GM19452 (cell line): ENCODE results near the gene KRT8.

Experiments
- ATAC-seq: cut with Tn5 transposase; IDR thresholded peaks from one replicate; pipeline ENCODE4 v1.9.1; 2021; ENCODE audit not compliant: unreplicated experiment

The KRT8 gene

DNA sequence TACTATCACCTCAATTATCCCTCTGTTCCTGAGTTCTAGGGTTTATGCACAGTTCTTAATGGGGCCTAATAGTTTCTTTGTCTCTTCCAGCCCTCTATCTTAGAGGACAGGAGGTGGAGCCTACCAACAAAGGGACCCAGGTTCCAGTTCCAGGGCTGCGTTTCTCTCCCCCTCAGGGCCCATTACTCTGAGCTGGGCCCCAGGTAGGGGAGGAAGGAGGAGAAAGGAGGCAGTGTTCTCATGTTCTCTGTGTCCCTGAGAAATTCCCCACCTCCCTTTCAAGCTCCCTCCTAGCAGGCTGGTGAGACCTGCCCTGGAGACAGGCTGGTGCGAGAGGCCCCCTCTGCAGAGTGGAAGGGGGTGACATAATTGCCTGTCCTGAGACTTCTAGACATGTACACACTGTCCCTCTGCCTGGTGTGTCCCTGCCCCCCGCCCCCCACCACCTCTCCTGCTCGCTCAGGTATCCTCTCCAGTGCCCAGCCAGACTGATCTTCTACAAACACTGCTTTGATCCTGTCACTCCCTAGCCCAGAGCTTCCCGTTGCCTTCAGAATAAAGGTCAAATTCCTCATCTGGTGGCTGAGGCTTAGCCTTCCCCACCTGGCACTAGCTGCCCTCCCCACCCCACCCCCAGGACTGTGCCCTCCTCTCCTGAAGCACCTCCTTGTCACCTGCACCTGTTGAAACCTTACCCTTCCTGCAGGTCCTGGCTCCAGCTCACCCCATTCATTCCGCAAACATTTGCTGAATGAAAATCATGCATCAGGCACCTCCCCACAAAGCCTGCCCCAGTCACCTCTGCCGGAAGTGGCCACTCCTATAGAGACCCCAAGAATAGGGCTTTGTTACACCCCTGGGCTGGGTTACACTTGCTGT lies 21.1 kb upstream of the KRT8 start:
- no peak for ATAC-seq

DNA sequence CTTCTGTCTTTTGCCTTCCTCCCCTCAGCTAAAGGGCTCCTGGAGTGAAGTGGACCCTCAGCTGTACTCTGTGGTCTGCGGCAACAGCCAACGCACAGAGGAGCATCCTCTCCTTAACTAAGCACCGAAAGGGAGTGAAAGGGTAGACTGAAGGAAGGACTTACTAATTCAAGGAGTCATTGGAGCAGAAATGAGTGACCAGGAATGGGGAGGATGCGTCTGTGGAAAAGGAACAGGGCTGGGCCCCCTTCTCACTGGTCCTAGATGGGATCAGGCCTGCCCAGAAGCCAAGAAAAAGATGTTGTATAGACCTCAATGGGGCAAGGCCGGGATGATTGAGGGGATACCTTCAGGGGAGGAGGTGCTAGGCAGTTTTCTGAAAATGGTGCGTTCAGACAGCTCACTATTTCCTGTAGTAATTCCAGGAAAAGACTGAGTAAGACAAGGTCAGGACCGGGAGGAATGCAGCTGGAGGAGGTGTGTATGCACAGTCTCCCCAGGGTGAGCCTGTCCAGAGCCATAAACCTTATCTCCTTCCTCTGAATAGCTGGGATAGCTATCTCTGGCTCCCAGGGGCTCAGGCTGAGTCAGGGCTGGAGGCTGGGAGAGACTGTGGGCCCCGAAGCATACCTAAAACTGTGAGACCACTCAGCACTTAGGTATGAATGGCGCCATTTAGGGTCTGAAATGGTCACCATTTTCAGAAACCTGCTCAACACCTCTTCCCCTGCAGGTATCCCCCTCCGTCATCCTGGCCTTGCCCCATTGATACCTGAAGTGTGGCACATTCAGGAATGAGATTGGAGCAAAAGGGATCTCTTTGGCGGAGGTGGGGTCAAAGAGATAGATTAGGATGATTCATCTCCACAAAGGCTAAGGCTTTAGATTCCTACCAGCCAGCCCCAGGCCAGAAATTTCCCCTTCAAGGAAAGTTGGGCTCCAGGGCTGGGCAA lies 20.2 kb upstream of the KRT8 start:
- no peak for ATAC-seq

DNA sequence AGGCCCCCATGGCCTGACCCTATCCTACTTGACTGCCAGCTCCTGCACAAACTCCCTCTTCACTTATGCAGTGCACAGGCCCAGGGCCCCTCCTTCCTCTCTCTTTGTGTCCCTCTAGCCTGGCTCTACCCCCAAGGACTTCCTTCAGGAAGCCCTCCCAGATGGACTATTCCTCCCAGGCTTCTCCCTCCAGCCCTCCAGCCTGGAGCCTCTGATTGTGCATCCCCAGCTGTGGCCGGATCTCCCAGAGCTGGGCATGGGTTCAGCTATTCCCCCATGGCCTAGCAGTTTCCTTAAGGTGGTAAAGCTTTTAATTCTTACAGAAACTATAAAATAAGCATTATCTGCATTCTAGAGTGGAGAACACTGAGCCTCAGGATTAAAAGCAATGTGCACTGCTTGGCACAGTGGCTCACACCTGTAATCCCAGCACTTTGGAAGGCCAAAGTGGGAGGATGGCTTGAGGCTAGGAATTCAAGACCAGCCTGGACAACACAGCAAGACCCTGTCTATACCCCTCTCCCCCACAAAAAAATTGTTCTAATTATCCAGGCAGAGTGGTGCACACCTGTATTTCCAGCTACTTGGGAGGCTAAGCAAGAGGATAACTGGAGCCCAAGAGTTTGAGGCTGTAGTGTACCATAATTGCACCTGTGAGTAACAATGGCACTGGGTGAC lies 16.8 kb upstream of the KRT8 start:
- ATAC-seq = no peak

DNA sequence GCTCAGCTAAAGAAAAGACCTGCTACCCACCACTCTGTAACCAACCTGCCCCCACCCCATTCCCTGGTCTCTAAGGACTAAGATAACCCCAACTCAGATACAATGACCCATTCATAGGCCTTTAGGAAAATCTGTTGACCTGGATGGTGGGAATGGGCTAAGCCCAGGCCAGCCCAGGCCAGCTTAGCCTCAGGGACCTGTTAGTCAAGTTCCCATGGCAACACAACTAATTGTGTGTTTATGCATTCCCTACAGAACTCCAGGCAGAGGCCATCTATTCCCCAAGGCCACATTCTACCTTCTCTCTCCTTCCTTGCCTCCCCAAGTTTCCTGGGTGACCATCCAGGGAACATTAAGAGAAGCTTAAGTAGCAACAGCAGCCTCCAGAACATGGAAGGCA lies 16.1 kb upstream of the KRT8 start:
- no peak for ATAC-seq

DNA sequence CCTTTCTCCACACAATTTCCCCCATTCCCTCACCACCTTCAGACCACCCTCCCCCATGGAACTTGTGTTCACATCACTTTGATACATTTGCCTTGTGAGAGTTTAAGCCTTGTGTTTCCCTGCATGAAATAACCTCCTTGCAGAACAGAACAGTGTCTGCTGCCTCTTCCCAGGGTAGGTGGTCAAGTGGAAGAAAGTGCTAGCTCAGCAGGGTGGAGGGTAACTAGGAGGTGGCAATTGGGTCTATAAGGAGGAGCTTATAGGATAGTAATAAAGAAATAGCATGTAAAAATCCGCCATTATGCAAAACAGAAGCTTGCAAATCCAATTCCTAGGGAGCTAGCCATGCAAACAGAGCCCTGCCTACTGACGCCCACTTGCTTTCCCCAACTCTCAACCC lies 13.9 kb upstream of the KRT8 start:
- no peak for ATAC-seq

DNA sequence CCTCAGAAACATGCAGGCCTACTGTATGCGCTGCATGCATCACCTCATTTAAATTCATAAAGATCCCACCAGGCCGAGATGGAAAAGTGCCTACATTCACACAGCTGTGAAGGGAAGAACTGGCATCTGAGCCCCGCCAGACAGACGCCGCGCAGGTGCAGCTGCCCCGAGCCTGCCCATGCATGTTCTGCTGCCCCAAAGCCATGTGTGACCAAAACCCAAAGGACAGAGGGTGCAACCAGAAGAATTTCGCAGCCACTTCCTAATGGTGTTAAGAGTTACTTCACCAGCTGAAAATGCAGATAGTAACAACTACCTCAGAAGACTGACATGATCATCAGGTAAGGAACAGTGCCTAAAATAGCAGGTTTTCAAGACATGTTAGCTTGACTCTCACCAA lies 13.5 kb upstream of the KRT8 start:
- ATAC-seq = no peak

DNA sequence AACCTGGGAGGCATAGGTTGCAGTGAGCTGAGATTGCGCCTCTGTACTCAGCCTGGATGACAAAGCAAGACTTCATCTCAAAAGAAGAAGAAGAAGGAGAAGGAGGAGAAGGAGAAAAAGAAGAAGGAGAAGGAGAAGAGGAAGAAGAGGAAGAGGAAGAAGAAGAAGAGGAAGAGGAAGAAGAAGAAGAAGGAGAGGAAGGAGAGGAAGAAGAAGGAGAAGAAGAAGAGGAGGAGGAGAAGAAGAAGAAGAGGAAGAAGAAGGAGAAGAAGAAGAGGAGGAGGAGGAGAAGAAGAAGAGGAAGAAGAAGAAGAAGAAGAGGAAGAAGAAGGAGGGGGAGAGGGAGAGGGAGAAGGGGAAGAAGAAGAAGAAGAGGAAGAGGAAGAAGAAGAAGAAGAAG lies 12.9 kb upstream of the KRT8 start:
- no peak for ATAC-seq

DNA sequence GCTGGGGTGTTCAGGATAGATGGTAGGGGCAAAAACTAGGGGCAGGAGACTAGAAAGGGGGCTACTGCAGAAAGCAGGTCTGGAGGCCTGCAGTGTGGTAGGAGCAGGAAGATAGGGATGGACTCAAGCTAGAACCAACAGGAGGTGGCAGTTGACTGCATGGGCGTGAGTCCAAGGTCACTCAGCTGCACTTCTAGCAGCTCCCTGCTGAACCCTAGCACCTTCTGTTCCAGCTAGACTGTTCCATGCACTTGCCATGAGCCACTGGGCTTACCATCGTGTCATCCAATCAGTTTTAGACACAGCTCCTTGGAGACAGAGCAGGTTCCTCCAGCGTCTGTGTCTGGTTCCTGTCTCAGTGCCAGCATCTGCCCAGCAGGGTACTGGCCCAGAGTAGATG lies 11.3 kb upstream of the KRT8 start:
- no peak for ATAC-seq

DNA sequence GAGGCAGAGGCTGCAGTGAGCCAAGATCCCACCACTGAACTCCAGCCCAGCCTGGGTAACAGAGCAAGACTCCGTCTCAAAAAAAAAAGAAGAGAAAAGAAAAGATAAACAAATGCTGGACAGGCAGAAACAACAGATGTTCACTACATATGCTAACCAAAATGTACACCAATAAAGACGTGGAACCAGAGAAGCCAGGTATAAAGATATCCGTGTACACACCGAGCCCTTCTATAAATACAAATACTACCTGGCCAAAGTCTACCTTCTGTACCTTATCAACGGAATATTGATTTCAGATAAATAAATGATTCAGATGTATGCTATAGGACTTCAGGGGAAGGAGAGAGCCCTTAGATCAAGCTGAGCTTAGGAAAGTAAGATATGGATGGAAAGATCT lies 10.8 kb upstream of the KRT8 start:
- no peak for ATAC-seq

DNA sequence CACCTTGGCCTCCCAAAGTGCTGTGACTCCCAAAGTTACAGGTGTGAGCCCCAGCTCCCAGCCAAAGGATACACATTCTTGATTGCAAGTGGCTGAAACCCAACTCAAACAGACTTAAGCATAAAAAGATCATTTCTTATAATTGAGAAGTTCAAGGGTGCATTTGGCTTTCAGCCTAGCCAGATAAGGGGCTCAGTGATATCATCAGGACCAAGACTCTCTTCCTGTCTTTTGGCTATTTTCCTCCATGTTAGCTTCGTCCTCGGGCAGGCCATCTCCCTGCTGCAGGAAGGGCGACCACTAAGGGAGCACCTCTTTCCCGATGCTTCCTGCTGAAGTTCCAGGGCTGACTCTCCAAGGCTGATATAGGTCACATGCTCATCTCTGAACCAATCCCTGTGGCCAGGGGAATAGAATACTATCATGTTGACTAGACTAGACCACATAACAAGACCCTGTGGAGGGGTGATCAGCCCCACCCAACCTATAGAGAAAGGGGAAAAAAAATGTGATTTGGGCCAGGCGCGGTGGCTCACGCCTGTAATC lies 9.8 kb upstream of the KRT8 start:
- ATAC-seq = no peak

DNA sequence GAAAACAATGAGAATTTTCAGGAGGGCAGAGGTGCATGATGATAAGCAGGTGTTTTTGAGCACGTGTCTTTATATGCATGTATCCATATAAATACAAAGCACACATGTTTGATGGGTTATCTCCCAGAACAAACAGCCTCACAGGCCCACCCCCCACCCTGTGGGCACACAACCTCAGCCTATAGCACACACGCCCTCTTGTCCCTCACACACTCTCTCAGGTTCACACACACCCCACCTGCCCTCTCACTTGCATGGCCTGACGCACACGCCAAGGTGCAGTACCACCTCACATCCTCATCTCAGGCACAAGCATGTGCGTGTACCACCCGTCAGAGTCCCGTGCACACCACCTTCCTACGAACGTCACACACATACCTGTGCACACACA lies 8.6 kb upstream of the KRT8 start:
- ATAC-seq = no peak

DNA sequence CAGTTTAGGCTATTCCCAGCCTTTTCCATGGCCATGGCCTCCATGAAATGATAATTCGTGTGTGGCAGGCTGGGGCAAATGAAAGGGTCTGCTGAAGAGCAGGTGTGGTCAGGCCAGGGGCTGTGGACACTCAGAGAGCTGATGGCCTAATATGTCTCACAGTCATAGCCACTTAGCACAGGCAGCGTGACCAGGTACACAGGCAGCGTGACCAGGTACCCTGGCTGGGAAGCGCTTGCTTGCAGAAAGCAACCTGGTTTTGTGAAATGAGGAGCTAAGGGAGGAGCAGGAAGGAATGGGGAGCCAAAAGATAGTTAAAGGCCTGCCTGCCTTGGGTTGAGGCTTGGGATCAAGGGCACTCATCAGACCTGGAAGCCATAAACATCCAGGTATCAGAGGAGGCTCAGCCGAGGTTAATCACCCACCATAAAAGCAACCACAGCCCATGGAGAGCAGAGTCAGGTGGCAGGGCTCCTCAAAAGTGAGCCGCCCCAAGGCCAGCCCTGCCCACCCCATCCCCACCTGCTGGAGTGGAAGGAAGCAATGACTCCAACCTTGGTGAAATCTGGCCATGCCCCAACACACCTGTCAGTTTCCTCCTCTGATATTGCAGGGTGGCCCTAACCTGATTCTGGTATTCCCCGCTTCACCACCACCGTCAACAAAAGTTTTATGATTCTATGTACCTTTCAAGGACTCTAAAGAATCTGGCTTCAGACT lies 8.0 kb upstream of the KRT8 start:
- no peak for ATAC-seq

DNA sequence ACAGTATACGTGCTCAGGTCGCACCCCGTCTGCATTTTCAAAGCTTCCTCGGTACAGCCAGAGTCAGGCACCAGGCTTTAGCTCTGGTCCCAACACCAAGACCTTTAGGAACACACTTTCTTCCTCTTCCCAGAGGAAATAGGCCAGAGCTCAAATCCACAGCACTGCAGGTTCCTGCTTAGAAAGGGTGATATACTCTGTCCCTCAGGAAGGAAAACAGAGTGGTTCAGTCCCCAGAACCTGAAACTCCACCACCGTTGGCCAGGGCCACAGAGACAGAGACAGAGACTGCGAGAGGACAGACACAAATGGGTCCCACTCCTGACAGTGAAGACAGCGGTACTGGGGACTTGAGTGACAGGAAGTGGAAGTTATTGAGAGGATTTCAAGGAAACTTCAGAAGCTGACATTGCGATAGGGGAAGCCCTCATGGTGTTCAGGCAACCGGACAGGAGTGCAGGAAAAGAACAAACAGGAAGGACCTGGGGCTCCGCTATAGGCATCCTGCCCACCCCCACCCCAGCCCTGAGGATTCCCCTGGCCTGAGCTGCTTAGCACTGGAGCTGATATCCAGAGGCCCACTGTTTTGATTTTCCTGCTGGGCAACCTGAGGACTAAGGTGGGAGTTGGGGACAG lies 5.5 kb upstream of the KRT8 start:
- ATAC-seq = no peak

DNA sequence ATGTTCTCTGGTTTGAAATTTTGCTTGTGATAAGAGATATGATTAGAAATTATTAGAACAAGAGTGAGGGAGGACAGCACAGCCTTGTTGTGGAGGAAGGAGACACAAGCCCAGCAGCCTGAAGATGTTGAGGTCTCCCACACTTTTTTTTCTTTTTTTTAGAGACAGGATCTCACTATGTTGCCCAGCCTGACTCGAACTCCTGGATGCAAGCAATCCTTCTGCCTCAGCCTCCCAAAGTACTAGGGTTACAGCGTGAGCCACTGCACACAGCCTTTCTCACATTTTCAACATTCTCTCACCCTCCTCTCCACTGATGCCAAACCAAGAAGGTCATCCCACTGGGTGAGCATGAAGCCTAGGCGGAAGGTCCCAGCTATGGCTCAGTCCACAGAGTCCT lies 4.9 kb upstream of the KRT8 start:
- no peak for ATAC-seq

DNA sequence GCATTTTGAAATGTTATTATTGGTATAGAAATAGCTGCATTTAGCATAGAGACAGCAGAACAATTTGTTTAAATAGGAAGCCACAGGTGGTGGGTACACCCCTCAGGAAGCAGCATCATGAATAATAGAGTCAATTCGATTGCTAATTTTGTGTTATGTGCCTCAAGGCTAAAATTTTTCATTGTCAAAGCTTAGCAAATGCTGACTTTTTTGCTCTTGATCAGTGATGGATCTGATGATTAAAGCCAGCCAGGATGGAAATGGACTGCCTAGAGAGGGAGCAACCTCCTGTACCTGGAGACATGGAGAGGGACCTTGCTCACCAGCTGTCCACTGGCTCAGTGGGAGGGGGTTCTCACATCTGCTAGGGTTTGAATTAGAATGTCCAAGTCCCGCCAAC lies 4.5 kb upstream of the KRT8 start:
- ATAC-seq = no peak

DNA sequence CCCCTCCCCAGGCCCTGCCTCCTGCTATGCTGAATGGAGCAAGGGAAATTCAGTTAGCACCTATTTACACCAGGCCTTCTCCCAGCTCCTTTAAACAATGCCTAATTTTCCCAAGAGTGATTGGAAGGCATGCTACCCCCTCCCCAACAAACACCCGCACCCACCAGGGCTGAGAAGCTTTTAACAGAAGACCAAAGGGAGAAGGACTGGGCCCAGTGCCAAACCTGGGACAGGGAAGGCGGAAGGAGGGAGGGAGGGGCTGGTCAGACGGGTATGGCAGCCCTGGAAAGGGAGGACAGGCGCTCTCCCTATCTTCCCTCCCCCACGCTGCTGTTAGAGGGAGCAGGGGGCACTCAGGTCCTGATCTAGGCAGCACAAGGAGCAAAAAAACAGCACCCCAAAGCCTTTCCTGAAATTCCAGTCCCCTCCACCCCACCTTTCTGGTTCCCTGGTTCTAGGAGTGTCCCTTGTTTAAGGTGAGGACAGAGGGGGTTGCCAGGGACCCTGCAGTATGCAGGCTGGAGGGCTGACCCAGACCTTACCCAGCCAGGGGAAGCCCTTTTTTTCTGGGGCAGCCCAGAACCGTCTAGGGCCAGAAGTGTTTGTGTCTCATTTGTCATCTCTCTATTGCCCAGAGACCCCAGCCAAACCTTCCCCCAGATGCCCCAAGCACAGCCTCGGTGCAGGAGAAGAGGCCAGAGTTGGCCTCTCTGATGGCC lies 2.4 kb upstream of the KRT8 start:
- ATAC-seq = no peak

DNA sequence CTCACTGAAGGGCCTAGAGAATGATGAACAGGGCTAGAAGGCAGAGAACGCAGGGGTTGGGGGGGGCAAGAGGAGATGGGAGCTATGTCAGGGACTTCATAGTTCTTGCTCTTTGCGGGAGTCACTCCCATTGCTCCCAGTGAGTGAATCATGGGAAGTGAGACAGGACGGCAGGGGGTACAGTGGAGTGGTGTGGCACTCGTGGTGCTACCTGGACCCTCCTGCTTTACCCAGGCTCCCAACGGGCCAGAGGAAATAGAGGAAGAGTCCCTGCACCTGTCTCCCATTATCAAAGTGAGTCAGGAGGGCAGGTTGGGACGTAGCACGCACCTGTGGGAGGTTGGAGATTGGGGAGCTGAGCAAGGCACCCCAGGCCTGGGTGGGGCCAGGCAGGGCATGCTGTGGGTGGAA lies 1.3 kb upstream of the KRT8 start:
- ATAC-seq = no peak

DNA sequence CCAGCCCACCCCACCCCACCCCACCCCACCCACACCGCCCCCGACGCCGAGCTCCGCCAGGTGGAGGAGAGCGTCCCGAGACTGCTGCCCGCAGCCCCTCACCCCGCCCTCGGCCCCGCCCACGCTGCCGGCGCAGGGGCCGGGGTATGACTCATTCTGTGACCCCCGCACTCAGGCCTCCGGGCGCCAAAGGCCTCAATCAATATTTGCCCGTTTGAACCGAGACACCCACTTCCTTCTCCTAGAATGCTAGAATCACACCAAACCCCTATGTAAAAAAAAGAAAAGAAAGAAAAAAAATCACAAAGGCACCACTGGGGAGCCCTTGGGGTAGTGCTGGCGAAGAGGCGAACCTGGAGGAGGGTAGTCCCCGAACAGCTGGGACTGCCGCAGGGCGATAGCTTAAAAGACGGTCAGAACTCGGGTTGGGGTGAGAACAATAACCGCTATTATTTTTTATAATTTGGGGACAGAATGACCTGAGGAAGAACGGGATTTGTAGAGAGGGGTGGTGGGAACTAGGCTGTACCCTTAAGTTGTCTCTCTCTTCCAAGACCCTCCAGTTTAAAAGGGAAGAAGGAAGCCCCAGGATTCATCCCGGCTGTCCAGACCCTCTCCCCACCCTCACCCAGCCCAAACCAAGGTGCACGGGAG lies 894 bp downstream of the KRT8 start:
- no peak for ATAC-seq

DNA sequence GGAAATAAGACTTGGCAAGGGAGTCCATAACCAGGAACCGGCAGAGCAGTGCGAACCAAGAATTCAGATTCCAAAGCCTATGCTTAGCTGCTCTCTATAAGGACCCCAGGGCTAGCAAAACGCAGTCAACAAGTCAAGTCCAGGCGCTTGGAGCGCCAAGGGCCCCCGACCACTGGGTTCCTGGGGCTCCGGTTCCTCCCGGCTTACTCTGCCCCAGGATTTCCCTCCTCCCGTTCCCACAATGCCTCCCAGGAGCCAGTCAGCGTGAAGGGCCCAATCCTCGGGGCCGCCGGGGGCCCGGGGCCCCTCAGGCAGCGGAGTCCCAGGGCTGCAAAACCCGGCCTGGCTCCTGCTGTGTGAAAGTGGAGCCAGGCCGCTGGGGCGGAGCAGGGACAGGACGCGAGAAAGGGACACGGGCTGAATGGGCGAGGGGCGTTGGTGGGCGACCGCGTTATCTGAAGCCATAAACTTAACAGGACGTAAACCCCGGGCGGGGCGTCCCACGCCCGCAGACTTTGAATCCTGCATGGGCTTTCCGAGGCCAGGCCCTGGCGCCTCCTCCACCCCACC lies 1.5 kb downstream of the KRT8 start:
- ATAC-seq = no peak
